SK-N-SH treated with all-trans-retinoic acid at 6 μM for 48 hours (cell line): ENCODE data around the gene PCDHA7.
A peak's percentile ranks its signal among the peaks of the same experiment; 100 is the strongest.

Experiments used
- ATAC-seq: fragments of 200-7000 bp; cut with Tn5 transposase; 3 replicates; pipeline ENCODE4 v1.9.1; 2020; ENCODE audit warnings: mild to moderate bottlenecking, moderate library complexity
- BACH2 ChIP-seq: fragments of 250-450 bp; sonication (Bioruptor Pico); IDR thresholded peaks from 2 replicates; pipeline ENCODE4 v1.9.0; 2021; ENCODE audit warnings: mild to moderate bottlenecking, borderline replicate concordance
- CSDC2 ChIP-seq: fragments of 250-450 bp; sonication (Bioruptor Pico); IDR thresholded peaks from 2 replicates; pipeline ENCODE4 v1.5.0; 2020; ENCODE audit warnings: mild to moderate bottlenecking, moderate library complexity
- CSRNP3 ChIP-seq: fragments of 250-450 bp; sonication (Bioruptor Pico); IDR thresholded peaks from 2 replicates; pipeline ENCODE4 v1.5.1; 2021; ENCODE audit warnings: mild to moderate bottlenecking, moderate library complexity
- ESRRG ChIP-seq: fragments of 250-450 bp; sonication (Bioruptor Pico); IDR thresholded peaks from 2 replicates; pipeline ENCODE4 v1.6.1; 2021; ENCODE audit warnings: mild to moderate bottlenecking
- GLIS3 ChIP-seq: fragments of 250-450 bp; sonication (Bioruptor Pico); IDR thresholded peaks from 2 replicates; pipeline ENCODE4 v1.5.0; 2020; ENCODE audit warnings: mild to moderate bottlenecking, moderate library complexity
- ISL1 ChIP-seq: fragments of 250-450 bp; sonication (Bioruptor Pico); IDR thresholded peaks from 2 replicates; pipeline ENCODE4 v2.1.2; 2022; ENCODE audit warnings: mild to moderate bottlenecking, moderate library complexity
- OSR1 ChIP-seq: fragments of 250-450 bp; sonication (Bioruptor Pico); IDR thresholded peaks from 2 replicates; pipeline ENCODE4 v1.8.0; 2022; ENCODE audit warnings: moderate library complexity, mild to moderate bottlenecking, inconsistent platforms
- POU6F1 ChIP-seq: fragments of 250-450 bp; sonication (Bioruptor Pico); IDR thresholded peaks from 2 replicates; pipeline ENCODE4 v1.8.0; 2021; ENCODE audit warnings: low read depth, mild to moderate bottlenecking, moderate library complexity, borderline replicate concordance
- PPARA ChIP-seq: fragments of 250-450 bp; sonication (Bioruptor Pico); IDR thresholded peaks from 2 replicates; pipeline ENCODE4 v1.5.0; 2020; ENCODE audit warnings: mild to moderate bottlenecking, borderline replicate concordance
- RARB ChIP-seq: fragments of 250-450 bp; sonication (Bioruptor Pico); IDR thresholded peaks from 2 replicates; pipeline ENCODE4 v1.8.0; 2021; ENCODE audit warnings: mild to moderate bottlenecking, moderate library complexity
- SNAI2 ChIP-seq: fragments of 250-450 bp; sonication (Bioruptor Pico); IDR thresholded peaks from 2 replicates; pipeline ENCODE4 v1.5.0; 2020; ENCODE audit warnings: mild to moderate bottlenecking, moderate library complexity
- TCF4 ChIP-seq: fragments of 250-450 bp; sonication (Bioruptor Pico); IDR thresholded peaks from 2 replicates; pipeline ENCODE4 v1.8.0; 2021; ENCODE audit warnings: mild to moderate bottlenecking, moderate library complexity, borderline replicate concordance
- TOX ChIP-seq: fragments of 250-450 bp; sonication (Bioruptor Pico); IDR thresholded peaks from 2 replicates; pipeline ENCODE4 v1.8.0; 2021; ENCODE audit warnings: mild to moderate bottlenecking, moderate library complexity, borderline replicate concordance
- TSHZ2 ChIP-seq: fragments of 250-450 bp; sonication (Bioruptor Pico); IDR thresholded peaks from 2 replicates; pipeline ENCODE4 v1.5.0; 2020; ENCODE audit warnings: mild to moderate bottlenecking, moderate library complexity
- ZC3H10 ChIP-seq: fragments of 250-450 bp; sonication (Bioruptor Pico); IDR thresholded peaks from 2 replicates; pipeline ENCODE4 v1.5.1; 2021; ENCODE audit warnings: mild to moderate bottlenecking, moderate library complexity
- ZFP3 ChIP-seq: fragments of 250-450 bp; sonication (Bioruptor Pico); IDR thresholded peaks from 2 replicates; pipeline ENCODE4 v1.5.0; 2020; ENCODE audit warnings: mild to moderate bottlenecking, moderate library complexity
- ZFP30 ChIP-seq: fragments of 450-650 bp; formaldehyde crosslinking; IDR thresholded peaks from 2 replicates; pipeline ENCODE4 v1.5.0; 2022; ENCODE audit warnings: mild to moderate bottlenecking, moderate library complexity
- ZNF565 ChIP-seq: fragments of 450-650 bp; formaldehyde crosslinking; conservative IDR thresholded peaks from 2 replicates; pipeline ENCODE4 v1.5.0; 2020; ENCODE audit warnings: low read depth, mild to moderate bottlenecking, moderate library complexity
- ZNF70 ChIP-seq: fragments of 450-650 bp; formaldehyde crosslinking; IDR thresholded peaks from 2 replicates; pipeline ENCODE4 v1.5.0; 2020; ENCODE audit warnings: mild to moderate bottlenecking, moderate library complexity
- ZNF8 ChIP-seq: fragments of 450-650 bp; formaldehyde crosslinking; IDR thresholded peaks from 2 replicates; pipeline ENCODE4 v1.5.0; 2020; ENCODE audit warnings: mild to moderate bottlenecking, moderate library complexity
- TF ChIP-seq, protein P1 (sequence below): fragments of 250-450 bp; sonication (Bioruptor Pico); IDR thresholded peaks from 2 replicates; pipeline ENCODE4 v1.8.0; 2020; ENCODE audit warnings: mild to moderate bottlenecking, moderate library complexity, borderline replicate concordance
- TF ChIP-seq, protein P2 (sequence below): fragments of 250-450 bp; sonication (Bioruptor Pico); IDR thresholded peaks from 2 replicates; pipeline ENCODE4 v1.5.1; 2020; ENCODE audit warnings: low read depth, mild to moderate bottlenecking, moderate library complexity

The PCDHA7 gene

DNA sequence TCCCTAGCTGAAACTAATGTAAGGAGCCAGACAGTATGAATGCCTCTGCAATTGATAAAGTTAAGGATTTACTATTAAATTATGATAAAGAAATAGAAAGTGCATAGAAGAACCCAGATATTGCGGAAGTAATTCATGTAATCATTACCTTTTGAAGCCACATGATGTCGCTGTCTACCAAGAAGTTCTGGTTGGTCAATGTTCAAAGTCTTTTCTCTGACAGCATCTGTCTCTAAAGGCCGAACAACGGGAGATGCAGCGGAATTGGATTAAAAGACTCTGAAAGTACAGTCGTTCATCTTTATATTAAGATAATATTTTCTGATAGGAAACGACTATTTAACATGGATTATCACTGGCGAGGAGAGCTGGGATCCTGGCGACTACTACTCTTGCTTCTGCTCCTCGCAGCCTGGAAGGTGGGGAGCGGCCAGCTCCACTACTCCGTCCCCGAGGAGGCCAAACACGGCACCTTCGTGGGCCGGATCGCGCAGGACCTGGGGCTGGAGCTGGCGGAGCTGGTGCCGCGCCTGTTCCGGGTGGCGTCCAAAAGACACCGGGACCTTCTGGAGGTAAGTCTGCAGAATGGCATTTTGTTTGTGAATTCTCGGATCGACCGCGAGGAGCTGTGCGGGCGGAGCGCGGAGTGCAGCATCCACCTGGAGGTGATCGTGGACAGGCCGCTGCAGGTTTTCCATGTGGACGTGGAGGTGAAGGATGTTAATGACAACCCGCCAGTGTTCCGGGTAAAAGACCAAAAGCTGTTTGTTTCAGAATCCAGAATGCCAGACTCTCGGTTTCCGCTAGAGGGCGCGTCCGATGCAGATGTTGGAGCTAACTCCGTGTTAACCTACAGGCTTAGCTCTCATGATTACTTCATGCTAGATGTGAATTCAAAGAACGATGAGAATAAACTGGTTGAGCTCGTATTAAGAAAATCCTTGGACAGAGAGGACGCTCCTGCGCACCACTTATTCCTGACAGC, 7.2 kb downstream of the PCDHA7 start, which contains the start of gene PCDHA8:
PCDHA8 (plus strand) TSS at position 210 of the 985 bp plus-strand sequence; CDS start at position 345, 135 bp downstream.
- TF ChIP-seq PPARA (CRISPR knock-in tag) (no peak), CSDC2 (CRISPR knock-in tag) (no peak), TOX (CRISPR knock-in tag) (no peak), TCF4 (CRISPR knock-in tag) (no peak), ZNF8 (CRISPR knock-in tag) (no peak), CSRNP3 (no peak), SNAI2 (CRISPR knock-in tag) (no peak), TSHZ2 (CRISPR knock-in tag) (no peak), RARB (CRISPR knock-in tag) (no peak), ZNF565 (no peak), OSR1 (no peak), POU6F1 (CRISPR knock-in tag) (no peak), ZC3H10 (CRISPR knock-in tag) (no peak), GLIS3 (CRISPR knock-in tag) (no peak), ZFP30 (CRISPR knock-in tag) (no peak), ESRRG (CRISPR knock-in tag) (no peak)
- TF ChIP-seq, protein P1, sequence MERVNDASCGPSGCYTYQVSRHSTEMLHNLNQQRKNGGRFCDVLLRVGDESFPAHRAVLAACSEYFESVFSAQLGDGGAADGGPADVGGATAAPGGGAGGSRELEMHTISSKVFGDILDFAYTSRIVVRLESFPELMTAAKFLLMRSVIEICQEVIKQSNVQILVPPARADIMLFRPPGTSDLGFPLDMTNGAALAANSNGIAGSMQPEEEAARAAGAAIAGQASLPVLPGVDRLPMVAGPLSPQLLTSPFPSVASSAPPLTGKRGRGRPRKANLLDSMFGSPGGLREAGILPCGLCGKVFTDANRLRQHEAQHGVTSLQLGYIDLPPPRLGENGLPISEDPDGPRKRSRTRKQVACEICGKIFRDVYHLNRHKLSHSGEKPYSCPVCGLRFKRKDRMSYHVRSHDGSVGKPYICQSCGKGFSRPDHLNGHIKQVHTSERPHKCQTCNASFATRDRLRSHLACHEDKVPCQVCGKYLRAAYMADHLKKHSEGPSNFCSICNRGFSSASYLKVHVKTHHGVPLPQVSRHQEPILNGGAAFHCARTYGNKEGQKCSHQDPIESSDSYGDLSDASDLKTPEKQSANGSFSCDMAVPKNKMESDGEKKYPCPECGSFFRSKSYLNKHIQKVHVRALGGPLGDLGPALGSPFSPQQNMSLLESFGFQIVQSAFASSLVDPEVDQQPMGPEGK (CRISPR knock-in tag), result no peak
- TF ChIP-seq, protein P2, sequence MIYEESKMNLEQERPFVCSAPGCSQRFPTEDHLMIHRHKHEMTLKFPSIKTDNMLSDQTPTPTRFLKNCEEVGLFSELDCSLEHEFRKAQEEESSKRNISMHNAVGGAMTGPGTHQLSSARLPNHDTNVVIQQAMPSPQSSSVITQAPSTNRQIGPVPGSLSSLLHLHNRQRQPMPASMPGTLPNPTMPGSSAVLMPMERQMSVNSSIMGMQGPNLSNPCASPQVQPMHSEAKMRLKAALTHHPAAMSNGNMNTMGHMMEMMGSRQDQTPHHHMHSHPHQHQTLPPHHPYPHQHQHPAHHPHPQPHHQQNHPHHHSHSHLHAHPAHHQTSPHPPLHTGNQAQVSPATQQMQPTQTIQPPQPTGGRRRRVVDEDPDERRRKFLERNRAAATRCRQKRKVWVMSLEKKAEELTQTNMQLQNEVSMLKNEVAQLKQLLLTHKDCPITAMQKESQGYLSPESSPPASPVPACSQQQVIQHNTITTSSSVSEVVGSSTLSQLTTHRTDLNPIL (CRISPR knock-in tag), result no peak
- peak; percentile 98 for ATAC-seq

- ATAC-seq, result no peak
- no peak for TF ChIP-seq ISL1
- TF ChIP-seq CSDC2 (CRISPR knock-in tag), result no peak
- TF ChIP-seq OSR1, result no peak
- no peak for TF ChIP-seq ZFP3
- TF ChIP-seq BACH2 (CRISPR knock-in tag), result no peak
- TF ChIP-seq, protein P2 (CRISPR knock-in tag), result no peak
- TF ChIP-seq TCF4 (CRISPR knock-in tag), result no peak
- TF ChIP-seq ZC3H10 (CRISPR knock-in tag), result no peak
- no peak for TF ChIP-seq SNAI2 (CRISPR knock-in tag)
- TF ChIP-seq GLIS3 (CRISPR knock-in tag), result no peak
- TF ChIP-seq ZNF70 (CRISPR knock-in tag), result no peak
- TF ChIP-seq, protein P1 (CRISPR knock-in tag), result no peak
These were observed 9.0 kb downstream of the PCDHA7 start for GRCh38 chr5:140842798-140843733.
